Measurements from ENCODE around the gene GCNT2.

Gene GCNT2

DNA sequence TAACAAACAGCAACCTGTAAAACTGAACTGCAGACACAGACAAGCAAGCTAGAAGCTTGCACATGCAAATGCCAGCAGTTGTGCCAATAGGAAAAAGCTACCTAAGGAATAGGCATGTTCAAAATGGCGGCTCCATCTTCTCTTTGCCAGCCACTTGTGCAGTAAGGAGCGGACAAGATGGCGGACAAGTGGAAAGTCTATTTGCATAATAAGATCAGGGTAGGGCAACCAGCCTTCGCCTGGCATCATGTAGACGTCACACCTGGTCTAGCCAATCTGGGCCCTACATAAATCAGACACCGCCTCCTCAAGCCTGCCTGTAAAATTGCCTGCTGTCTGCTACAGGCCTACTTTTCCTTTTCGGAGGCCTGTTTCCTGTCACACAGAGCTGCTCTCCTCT, 155.3 kb downstream of the GCNT2 start:
- no peak for DNase-seq

DNA sequence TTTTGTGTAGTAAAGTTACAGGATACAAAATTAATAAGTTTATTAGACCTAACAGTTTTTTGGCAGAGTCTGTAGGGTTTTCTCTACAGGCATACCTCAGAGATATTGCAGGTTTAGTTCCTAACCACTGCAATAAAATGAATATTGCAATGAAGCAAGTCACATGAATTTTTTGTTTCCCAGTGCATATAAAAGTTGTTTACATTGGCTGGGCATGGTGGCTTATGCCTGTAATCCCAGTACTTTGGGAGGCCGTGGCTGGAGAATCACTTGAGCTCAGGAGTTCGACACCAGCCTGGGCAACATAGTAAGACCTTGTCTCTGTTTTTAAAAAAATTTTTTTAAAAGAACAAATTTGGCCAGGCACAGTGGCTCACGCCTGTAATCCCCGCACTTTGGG, 157.3 kb downstream of the GCNT2 start:
- no peak for DNase-seq
